Measurements from ENCODE around the gene AUH.

AUH gene

DNA sequence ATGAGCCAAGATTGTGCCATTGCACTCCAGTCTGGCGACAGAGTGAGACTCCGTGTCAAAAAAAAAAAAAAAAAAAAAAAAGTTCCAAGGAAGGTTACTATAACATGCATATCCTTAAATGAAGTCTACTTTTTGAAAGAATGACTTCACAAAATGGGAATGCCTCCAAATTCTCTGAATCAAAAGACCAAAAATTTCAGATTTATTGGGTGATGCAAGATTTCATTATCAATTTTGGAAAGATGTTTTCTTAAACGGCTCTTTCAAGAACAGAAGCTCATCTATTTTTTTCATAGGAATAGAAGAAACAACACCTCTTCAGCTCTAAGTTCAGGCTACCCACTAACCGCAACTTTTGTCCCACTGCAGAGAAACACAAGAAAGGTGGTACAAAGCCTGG, 69.9 kb downstream of the AUH start:
- no peak overlapping the region for H3K4me3 ChIP-seq (ENCODE audit: low read depth, low read length)
- no peak for DNase-seq (ENCODE audit: low read depth)
- TF ChIP-seq, protein P1, sequence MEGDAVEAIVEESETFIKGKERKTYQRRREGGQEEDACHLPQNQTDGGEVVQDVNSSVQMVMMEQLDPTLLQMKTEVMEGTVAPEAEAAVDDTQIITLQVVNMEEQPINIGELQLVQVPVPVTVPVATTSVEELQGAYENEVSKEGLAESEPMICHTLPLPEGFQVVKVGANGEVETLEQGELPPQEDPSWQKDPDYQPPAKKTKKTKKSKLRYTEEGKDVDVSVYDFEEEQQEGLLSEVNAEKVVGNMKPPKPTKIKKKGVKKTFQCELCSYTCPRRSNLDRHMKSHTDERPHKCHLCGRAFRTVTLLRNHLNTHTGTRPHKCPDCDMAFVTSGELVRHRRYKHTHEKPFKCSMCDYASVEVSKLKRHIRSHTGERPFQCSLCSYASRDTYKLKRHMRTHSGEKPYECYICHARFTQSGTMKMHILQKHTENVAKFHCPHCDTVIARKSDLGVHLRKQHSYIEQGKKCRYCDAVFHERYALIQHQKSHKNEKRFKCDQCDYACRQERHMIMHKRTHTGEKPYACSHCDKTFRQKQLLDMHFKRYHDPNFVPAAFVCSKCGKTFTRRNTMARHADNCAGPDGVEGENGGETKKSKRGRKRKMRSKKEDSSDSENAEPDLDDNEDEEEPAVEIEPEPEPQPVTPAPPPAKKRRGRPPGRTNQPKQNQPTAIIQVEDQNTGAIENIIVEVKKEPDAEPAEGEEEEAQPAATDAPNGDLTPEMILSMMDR (IDR thresholded peaks at IDR 0.05; ENCODE audit: insufficient read depth, low read depth, low read length, missing control alignments): no peak

DNA sequence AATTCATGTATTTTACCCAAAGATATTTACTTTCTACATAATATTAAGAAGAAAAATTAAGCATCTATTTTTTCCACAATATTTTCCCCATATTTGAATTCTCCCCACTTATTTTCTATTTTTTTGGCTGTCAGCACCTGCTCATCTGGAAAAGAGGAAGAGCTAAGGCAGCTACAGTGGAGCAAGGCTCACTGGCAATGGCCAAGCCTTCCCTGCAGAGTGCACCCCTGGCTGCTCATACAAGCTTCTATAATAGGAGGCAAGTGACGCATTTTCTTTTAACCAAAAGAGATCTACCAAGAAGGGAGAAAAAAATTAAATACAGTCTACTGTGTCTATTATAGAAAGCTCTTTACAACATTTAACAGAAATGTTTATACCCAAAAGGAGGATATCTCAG, 72.5 kb downstream of the AUH start:
- TF ChIP-seq, protein P1 (IDR thresholded peaks at IDR 0.05; ENCODE audit: insufficient read depth, low read depth, low read length, missing control alignments): no peak
- H3K4me3 ChIP-seq (ENCODE audit: low read depth, low read length): no peak overlapping the region
- DNase-seq (ENCODE audit: low read depth): no peak

DNA sequence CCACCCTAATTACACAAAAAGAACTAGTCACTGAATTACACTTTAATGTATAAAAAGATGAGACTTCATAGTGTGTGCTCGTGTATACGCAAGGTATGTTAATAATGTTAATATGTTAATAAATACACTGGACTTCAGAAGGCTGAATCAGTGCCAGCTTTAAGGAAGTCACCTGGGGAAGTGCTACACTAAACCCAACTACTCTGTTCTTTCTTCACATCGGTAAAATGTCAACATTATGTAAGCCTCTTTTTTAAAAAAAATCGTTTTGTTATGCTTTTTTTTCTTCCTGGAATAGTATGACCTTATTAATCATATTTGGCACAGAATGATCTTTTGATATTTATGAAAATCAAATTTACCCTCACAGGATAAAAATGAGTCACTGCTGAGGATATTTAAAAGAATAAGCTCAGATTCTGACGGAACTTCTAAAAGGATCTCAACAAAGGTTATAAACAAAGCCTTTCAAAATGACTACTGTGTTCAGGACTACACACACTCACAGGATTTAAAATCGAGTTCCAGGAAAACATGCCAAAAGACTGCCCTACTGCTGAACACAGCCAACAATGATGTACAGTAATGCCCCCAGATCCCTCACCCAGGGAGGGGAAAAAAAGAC, 75.9 kb downstream of the AUH start:
- TF ChIP-seq, protein P1 (IDR thresholded peaks at IDR 0.05; ENCODE audit: insufficient read depth, low read depth, low read length, missing control alignments): no peak
- DNase-seq (ENCODE audit: low read depth): no peak
- no peak overlapping the region for H3K4me3 ChIP-seq (ENCODE audit: low read depth, low read length)

DNA sequence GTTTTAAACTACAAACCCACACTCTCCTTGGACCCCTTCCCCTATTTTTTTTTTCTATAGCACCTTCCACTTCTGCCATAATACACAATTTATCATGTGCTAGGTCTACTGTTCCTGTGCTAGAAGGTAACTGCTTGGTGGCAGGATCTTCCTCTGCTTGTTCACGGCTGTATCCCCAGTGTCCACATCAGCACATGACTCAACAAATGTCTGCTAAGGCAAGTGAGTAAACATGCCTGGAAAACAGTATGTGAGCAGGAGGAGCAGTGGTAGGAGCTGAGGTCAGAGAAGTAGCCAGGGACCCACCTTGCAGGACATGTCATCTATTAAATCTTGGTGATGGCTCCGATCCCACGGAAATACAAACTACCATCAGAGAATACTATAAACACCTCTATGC, 79.4 kb downstream of the AUH start:
- TF ChIP-seq, protein P1 (IDR thresholded peaks at IDR 0.05; ENCODE audit: insufficient read depth, low read depth, low read length, missing control alignments): no peak
- no peak for DNase-seq (ENCODE audit: low read depth)
- no peak overlapping the region for H3K4me3 ChIP-seq (ENCODE audit: low read depth, low read length)

DNA sequence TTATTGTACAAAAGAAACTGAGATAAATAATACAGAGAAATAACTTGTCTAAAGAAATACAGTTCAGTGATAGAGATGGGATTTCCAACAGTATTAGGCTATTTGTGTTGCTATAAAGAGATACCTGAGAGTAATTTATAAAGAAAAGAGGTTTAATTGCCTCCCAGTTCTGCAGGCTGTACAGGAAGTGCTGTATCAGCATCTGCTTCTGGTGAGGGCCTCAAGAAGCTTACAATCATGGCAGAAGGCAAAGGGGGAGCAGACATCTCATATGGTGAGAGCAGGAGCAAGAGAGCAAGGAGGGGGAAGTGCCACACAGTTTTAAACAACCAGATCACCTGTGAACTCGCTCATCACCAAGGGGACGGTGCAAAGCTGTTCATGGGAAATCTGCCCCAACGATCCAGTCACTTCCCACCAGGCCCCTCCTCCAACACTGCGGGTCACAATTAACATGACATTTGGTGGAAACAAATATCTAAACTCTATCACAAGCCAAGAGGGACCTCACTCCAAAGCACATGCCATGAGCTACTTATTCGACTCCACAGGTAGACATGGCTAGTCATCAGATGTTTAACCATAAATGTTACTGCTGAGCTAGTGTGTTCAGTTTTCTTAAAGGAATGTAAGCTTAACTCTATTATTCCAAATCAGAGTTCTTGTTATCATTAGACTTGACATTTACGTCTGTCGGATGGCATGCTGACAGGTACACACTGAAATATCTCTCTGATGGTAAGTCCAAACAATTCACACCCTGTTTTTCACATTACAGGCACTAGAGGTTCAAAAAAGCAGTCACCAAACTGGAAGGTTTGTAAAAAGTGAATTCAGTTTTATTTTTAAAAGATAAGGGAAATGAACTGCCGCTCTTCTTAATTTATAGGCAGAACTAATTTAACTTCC, 82.2 kb downstream of the AUH start:
- no peak overlapping the region for H3K4me3 ChIP-seq (ENCODE audit: low read depth, low read length)
- DNase-seq (ENCODE audit: low read depth): no peak
- TF ChIP-seq, protein P1 (IDR thresholded peaks at IDR 0.05; ENCODE audit: insufficient read depth, low read depth, low read length, missing control alignments): no peak

DNA sequence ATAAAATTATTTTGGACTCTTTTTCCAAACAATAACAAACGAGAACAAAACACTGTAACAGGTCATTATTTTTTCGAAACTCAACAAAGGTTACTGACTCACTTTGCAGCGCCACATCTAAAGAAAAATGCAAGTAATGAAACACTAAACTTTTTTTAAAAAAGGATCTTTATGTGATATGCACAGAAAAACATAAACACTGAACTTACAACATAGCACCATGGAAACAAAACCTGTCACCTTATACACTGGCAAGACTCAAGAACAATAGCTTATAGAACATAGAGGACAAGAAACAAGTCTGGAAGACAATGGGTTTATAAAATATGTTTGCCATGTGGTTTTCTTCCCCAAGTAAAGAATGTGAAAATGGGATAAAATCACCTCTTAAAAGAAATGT, 85.2 kb downstream of the AUH start:
- TF ChIP-seq, protein P1 (IDR thresholded peaks at IDR 0.05; ENCODE audit: insufficient read depth, low read depth, low read length, missing control alignments): no peak
- no peak for DNase-seq (ENCODE audit: low read depth)
- no peak overlapping the region for H3K4me3 ChIP-seq (ENCODE audit: low read depth, low read length)

All from GM12865 (cell line).